GM12801 (cell line): ENCODE data around the gene AXIN1.

Source experiments
- CTCF ChIP-seq: IDR thresholded peaks from one replicate; pipeline ENCODE4 v1.5.1; 2011; ENCODE audit warnings: control low read depth; ENCODE audit not compliant: insufficient read length; ENCODE audit errors: extremely low read depth

The AXIN1 gene

GRCh38 chr16:252366-253337, 99.9 kb downstream of the AXIN1 start:
- TF ChIP-seq CTCF = no peak

- no peak for TF ChIP-seq CTCF
Measured at GRCh38 chr16:249431-249830, 103.1 kb downstream of the AXIN1 start.

- TF ChIP-seq CTCF = no peak
Measured at GRCh38 chr16:247027-247426, 105.5 kb downstream of the AXIN1 start.

GRCh38 chr16:245105-245504, 107.4 kb downstream of the AXIN1 start:
- no peak for TF ChIP-seq CTCF

- TF ChIP-seq CTCF = no peak
Measured at GRCh38 chr16:243348-243747, 109.2 kb downstream of the AXIN1 start.

GRCh38 chr16:242281-242680, 110.2 kb downstream of the AXIN1 start:
- no peak for TF ChIP-seq CTCF

GRCh38 chr16:240559-240958, 112.0 kb downstream of the AXIN1 start:
- TF ChIP-seq CTCF = no peak
